CD14-positive monocyte (primary cell): ENCODE results near the gene PAX8. TPM values are rescaled to one million over a fixed set of nuclear protein-coding genes. Genes with fewer than 3 reads are reported as not detected.
A peak's percentile ranks its signal among the peaks of the same experiment; 100 is the strongest.

Experiments
- DNase-seq, 3 donors: peaks; one replicate each; pipeline ENCODE4 v3.0.0-alpha.2; 2011 to 2022
- H2AFZ ChIP-seq: 2 replicates; pipeline ENCODE4 v1.6.0; 2012; ENCODE audit warnings: mild to moderate bottlenecking, low read depth, low read length, inconsistent platforms; ENCODE audit not compliant: insufficient read depth, poor library complexity, severe bottlenecking
- H3K27ac ChIP-seq, 2 donors: 1 replicate in 1 of 2; 2 replicates in 1 of 2; pipeline ENCODE4 v1.5.1; 2012 to 2013; ENCODE audit warnings: low read length in 2 of 2, control low read depth in 1 of 2, inconsistent platforms in 1 of 2, low read depth in 1 of 2, mild to moderate bottlenecking in 1 of 2
- H3K27me3 ChIP-seq, 2 donors: one replicate each; pipeline versions ENCODE4 v1.6.0 to v1.6.1; 2011 to 2013; ENCODE audit warnings: low read length in 2 of 2; ENCODE audit not compliant: control insufficient read depth in 2 of 2, insufficient read depth in 2 of 2
- H3K36me3 ChIP-seq, 2 donors: replicated peaks in 1 of 2; 1 replicate in 1 of 2; 2 replicates in 1 of 2; pipeline versions ENCODE4 v1.5.1 to v1.6.1; 2012 to 2013; ENCODE audit warnings: low read length in 2 of 2, control low read depth in 1 of 2, inconsistent platforms in 1 of 2, mild to moderate bottlenecking in 1 of 2; ENCODE audit not compliant: insufficient read depth in 2 of 2, control insufficient read depth in 1 of 2
- H3K4me1 ChIP-seq, 2 donors: 1 replicate in 1 of 2; 2 replicates in 1 of 2; pipeline versions ENCODE4 v1.5.1 to v1.6.1; 2012 to 2013; ENCODE audit warnings: low read length in 2 of 2, control low read depth in 1 of 2, inconsistent platforms in 1 of 2, mild to moderate bottlenecking in 1 of 2, moderate library complexity in 1 of 2; ENCODE audit not compliant: insufficient read depth in 2 of 2, control insufficient read depth in 1 of 2
- H3K4me2 ChIP-seq: replicated peaks from 2 replicates; pipeline ENCODE3; 2012; ENCODE audit warnings: low read length, moderate library complexity, mild to moderate bottlenecking; ENCODE audit not compliant: poor library complexity, severe bottlenecking; ENCODE audit errors: extremely low read depth
- H3K4me3 ChIP-seq, 3 experiments: fragments of 200-600 bp in 1 of 3; sonication (generic) in 1 of 3; replicated peaks in 1 of 3; 1 replicate in 2 of 3; 2 replicates in 1 of 3; pipeline ENCODE4 v1.5.1; 2011 to 2013; ENCODE audit warnings: low read length in 3 of 3, mild to moderate bottlenecking in 3 of 3, control low read depth in 2 of 3, low read depth in 2 of 3, inconsistent platforms in 1 of 3, moderate library complexity in 1 of 3
- H3K79me2 ChIP-seq: 2 replicates; pipeline ENCODE4 v1.6.0; 2012; ENCODE audit warnings: mild to moderate bottlenecking, control low read depth, inconsistent platforms, low read length, moderate library complexity; ENCODE audit not compliant: insufficient read depth
- H3K9ac ChIP-seq: 2 replicates; pipeline ENCODE4 v1.6.0; 2017; ENCODE audit warnings: low read length, mild to moderate bottlenecking; ENCODE audit not compliant: insufficient read depth, poor library complexity, severe bottlenecking
- H3K9me3 ChIP-seq, 2 donors: replicated peaks in 1 of 2; 1 replicate in 1 of 2; 2 replicates in 1 of 2; pipeline versions ENCODE4 v1.5.1 to v1.6.1; 2012 to 2013; ENCODE audit warnings: low read length in 2 of 2, control low read depth in 1 of 2; ENCODE audit not compliant: control insufficient read depth in 1 of 2, insufficient read depth in 1 of 2
- H4K20me1 ChIP-seq: 2 replicates; pipeline ENCODE4 v1.6.0; 2012; ENCODE audit warnings: mild to moderate bottlenecking, low read length, control low read depth, moderate library complexity; ENCODE audit not compliant: insufficient read depth
- H3K27ac Mint-ChIP-seq, 7 donors: one replicate each; pipeline ENCODE4 v1.8.0; 2020; ENCODE audit warnings: mild to moderate bottlenecking in 7 of 7, mixed read lengths in 7 of 7, moderate library complexity in 6 of 7, inconsistent platforms in 2 of 7
- H3K27me3 Mint-ChIP-seq, 3 donors: one replicate each; pipeline ENCODE4 v1.8.0; 2021 to 2022; ENCODE audit warnings: low read depth in 3 of 3, mild to moderate bottlenecking in 3 of 3, mixed read lengths in 3 of 3, moderate library complexity in 3 of 3, inconsistent platforms in 1 of 3
- H3K36me3 Mint-ChIP-seq, 2 donors: one replicate each; pipeline ENCODE4 v1.8.0; 2020; ENCODE audit warnings: mixed read lengths in 2 of 2, inconsistent platforms in 1 of 2, mild to moderate bottlenecking in 1 of 2
- H3K4me1 Mint-ChIP-seq: one replicate; pipeline ENCODE4 v1.8.0; 2020; ENCODE audit warnings: mild to moderate bottlenecking, mixed read lengths
- H3K4me3 Mint-ChIP-seq, 2 donors: one replicate each; pipeline ENCODE4 v1.8.0; 2020; ENCODE audit warnings: mild to moderate bottlenecking in 2 of 2, mixed read lengths in 2 of 2, moderate library complexity in 1 of 2
- H3K9me3 Mint-ChIP-seq, 7 donors: one replicate each; pipeline ENCODE4 v1.8.0; 2020 to 2022; ENCODE audit warnings: mixed read lengths in 7 of 7, mild to moderate bottlenecking in 6 of 7, moderate library complexity in 6 of 7, inconsistent platforms in 2 of 7
- CTCF ChIP-seq: fragments of 200-600 bp; IDR thresholded peaks from one replicate; pipeline ENCODE4 v1.8.0; 2022; ENCODE audit warnings: antibody characterized with exemption, mild to moderate bottlenecking
- WGBS: methylation state at CpG from one replicate; pipeline ENCODE4 v1.1.5; 2013; ENCODE audit warnings: missing lambda C conversion rate; ENCODE audit not compliant: insufficient coverage; 5-methylcytosine and 5-hydroxymethylcytosine counted together
- intact Hi-C, 2 donors: fragments of 100-400 bp; cut with micrococcal nuclease; formaldehyde crosslinking; loops; one replicate each; pipeline versions ENCODE4 v1.15.0 to v1.15.1; 2023
- polyA plus RNA-seq, 3 donors: library from polyadenylated mRNA; depleted of rRNA in 1 of 3; unstranded in 2 of 3; stranded (reverse) in 1 of 3; fragments of 300-500 nt in 2 of 3; fragments of >200 nt in 1 of 3; fragmentation: Illumina TruSeq in 2 of 3; gene quantifications; 1 replicate in 2 of 3; 2 replicates in 1 of 3; pipeline ENCODE4 v1.2.3, GENCODE V29; 2012 to 2021

The PAX8 gene
- polyA plus RNA-seq, 3 donors = 0.26 to 0.47 (median 0.36) TPM

GRCh38 chr2:113179446-113180045 is 99.2 kb downstream of the PAX8 start:
- no peak overlapping the region for H3K4me3 Mint-ChIP-seq
- H3K27ac ChIP-seq = peak overlapping the region; percentile 58 to 83
- no peak for DNase-seq
- peaks cover 86% of the 10 kb centered on the region for H3K4me1 Mint-ChIP-seq
- intact Hi-C loops = loop anchor here in 1 of 2 donors (5.0 kb wide), 1 partner anchor 37 kb away; no protein-coding TSS in a partner anchor
- H2AFZ ChIP-seq = no peak overlapping the region
- peaks cover 69 to 96% of the 10 kb centered on the region in 2 donors for H3K4me1 ChIP-seq
- H3K27ac Mint-ChIP-seq = peak overlapping the region in 6 of 7 donors; percentile 48 to 90 (median 56)
- TF ChIP-seq CTCF = no peak
- H3K36me3 ChIP-seq = peaks cover 31 to 57% of the 10 kb centered on the region in 2 donors
- H3K9me3 Mint-ChIP-seq = peaks cover 0 to 1% (median 0%) of the 10 kb centered on the region in 7 donors
- H3K79me2 ChIP-seq = peaks cover 100% of the 10 kb centered on the region
- H3K4me2 ChIP-seq = no peak overlapping the region
- peaks cover 49 to 70% of the 10 kb centered on the region in 2 donors for H3K36me3 Mint-ChIP-seq
- no peak overlapping the region for H3K9ac ChIP-seq
- H3K27me3 Mint-ChIP-seq = peaks cover 0 to 2% (median 0%) of the 10 kb centered on the region in 3 donors
- H3K4me3 ChIP-seq = no peak overlapping the region
- no peaks in the 10 kb centered on the region for H3K27me3 ChIP-seq
- peaks cover 100% of the 10 kb centered on the region for H4K20me1 ChIP-seq
- H3K9me3 ChIP-seq = no peaks in the 10 kb centered on the region
- 98% methylated on average over 7 of the region's 8 CpGs for WGBS

- Histone ChIP-seq H3K4me3 (no peak overlapping the region), H3K27ac (peak overlapping the region in 1 of 2 donors; percentile 83), H4K20me1 (peaks cover 94% of the 10 kb centered on the region), H3K9me3 (no peaks in the 10 kb centered on the region), H3K4me2 (no peak overlapping the region), H3K79me2 (peaks cover 100% of the 10 kb centered on the region), H2AFZ (no peak overlapping the region), H3K4me1 (peaks cover 73 to 97% of the 10 kb centered on the region in 2 donors), H3K36me3 (peaks cover 28 to 51% of the 10 kb centered on the region in 2 donors), H3K9ac (no peak overlapping the region), H3K27me3 (no peaks in the 10 kb centered on the region)
- Mint-ChIP-seq H3K36me3 (peaks cover 47 to 64% of the 10 kb centered on the region in 2 donors), H3K4me1 (peaks cover 85% of the 10 kb centered on the region), H3K27ac (peak overlapping the region in 4 of 7 donors; percentile 15 to 90 (median 52)), H3K4me3 (no peak overlapping the region), H3K9me3 (peaks cover 0 to 1% (median 0%) of the 10 kb centered on the region in 7 donors), H3K27me3 (peaks cover 0 to 2% (median 0%) of the 10 kb centered on the region in 3 donors)
- TF ChIP-seq CTCF = no peak
- peak in 1 of 3 donors; percentile 32 for DNase-seq
- intact Hi-C loops = loop anchor here in 1 of 2 donors (5.0 kb wide), 1 partner anchor 37 kb away; no protein-coding TSS in a partner anchor
- no CpG with 5 or more reads among the region's 4 CpGs for WGBS
Measured at GRCh38 chr2:113178891-113179290, 99.8 kb downstream of the PAX8 start.
